ENCODE measurements around the gene MYDGF.

The MYDGF gene

DNA sequence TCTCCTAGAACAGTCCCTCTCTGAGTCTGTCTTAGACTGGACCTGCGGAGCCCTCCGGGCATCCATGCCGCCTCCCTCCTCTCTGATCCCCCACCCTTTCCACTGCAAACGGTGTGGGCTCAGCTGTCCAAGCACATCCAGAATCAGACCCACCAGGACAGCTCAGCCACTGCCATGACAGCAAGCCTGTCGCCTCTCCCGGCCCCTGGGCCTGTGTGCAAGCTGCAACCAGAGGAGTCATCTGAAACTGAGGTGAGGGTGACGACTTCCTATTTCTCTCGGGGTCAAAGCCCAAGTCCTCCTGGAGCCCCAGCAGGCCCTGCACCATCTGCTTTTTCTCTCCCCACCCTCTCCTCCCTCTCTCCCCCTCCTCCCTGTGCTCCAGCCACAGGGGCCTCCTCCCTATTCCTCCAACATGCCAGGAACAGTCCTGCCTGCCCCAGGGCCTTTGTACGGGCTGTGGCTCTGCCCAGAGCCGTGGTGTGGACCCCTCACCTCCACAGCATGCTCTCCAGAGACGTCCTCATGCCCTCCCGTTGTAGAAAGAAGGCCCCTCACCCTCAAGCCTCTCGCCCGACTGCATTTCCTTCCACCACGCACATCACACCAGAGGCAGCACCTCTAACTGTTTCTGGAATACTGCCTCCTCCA is 23.5 kb upstream of the MYDGF start:
- H3K4me3 ChIP-seq (ENCODE audit: low read depth, low read length) = no peak overlapping the region
- TF ChIP-seq, protein P1, sequence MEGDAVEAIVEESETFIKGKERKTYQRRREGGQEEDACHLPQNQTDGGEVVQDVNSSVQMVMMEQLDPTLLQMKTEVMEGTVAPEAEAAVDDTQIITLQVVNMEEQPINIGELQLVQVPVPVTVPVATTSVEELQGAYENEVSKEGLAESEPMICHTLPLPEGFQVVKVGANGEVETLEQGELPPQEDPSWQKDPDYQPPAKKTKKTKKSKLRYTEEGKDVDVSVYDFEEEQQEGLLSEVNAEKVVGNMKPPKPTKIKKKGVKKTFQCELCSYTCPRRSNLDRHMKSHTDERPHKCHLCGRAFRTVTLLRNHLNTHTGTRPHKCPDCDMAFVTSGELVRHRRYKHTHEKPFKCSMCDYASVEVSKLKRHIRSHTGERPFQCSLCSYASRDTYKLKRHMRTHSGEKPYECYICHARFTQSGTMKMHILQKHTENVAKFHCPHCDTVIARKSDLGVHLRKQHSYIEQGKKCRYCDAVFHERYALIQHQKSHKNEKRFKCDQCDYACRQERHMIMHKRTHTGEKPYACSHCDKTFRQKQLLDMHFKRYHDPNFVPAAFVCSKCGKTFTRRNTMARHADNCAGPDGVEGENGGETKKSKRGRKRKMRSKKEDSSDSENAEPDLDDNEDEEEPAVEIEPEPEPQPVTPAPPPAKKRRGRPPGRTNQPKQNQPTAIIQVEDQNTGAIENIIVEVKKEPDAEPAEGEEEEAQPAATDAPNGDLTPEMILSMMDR (IDR thresholded peaks at IDR 0.05; ENCODE audit: low read depth, low read length) = no peak
- in situ Hi-C loops (cut with HindIII; ENCODE audit: low sequenced_read_pairs) = no loop called here
- no peak for DNase-seq (ENCODE audit: low read depth, low spot score)

DNA sequence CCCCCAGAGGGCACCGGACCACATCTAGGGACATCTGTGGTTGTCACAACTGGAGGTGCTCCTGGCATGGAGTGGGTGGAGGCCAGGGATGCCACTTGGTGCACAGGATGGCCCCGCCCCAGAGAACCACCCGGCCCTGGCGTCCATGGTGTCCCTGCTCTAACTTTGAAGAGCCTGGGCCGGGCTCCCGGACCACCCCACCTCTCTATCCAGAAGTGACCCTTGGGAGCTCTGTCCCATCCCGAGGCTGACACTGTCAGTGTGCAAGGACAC is 22.9 kb upstream of the MYDGF start:
- DNase-seq (ENCODE audit: low read depth, low spot score) = no peak
- in situ Hi-C loops (cut with HindIII; ENCODE audit: low sequenced_read_pairs) = no loop called here
- H3K4me3 ChIP-seq (ENCODE audit: low read depth, low read length) = no peak overlapping the region
- TF ChIP-seq, protein P1 (IDR thresholded peaks at IDR 0.05; ENCODE audit: low read depth, low read length) = no peak

DNA sequence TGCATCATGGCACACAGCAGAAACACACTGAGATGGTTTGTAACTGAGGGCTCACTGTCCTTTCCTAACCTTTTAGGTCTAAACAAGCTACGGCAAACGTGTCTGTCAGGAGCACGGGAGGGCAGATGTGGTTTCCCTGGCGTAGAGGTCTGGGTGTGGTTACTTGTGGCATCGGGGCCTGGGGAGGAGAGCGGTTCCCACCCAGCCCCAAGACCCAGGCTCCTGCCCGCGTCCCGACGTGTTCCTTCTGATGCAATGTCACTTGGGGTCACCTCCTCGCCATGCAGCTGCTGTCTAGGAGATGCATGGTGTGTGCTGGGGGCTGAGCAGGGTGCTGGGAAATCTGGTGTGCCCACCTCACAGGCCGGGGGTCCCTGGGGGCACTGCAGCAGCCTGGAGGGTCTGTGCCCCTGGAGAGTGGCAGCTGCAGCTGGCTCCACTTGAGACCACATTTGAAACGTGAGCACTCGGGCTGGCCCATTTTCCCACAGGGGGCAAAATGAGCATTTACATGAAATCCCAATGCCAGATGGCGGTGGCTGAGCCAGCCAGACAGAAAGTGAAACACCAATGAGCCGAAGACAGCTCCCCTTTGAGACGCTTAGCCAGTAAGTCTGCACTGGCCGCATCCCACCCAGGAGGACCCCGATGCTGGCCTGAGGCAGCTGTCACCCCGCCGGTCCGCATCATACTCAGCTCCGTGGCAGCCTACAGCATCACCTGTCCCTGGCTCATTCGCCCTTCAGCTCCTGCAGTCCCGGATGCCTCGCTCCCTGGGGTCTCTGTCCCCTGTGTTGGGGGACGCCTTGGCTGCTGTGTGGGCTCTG is 22.3 kb upstream of the MYDGF start:
- TF ChIP-seq, protein P1 (IDR thresholded peaks at IDR 0.05; ENCODE audit: low read depth, low read length) = no peak
- no peak overlapping the region for H3K4me3 ChIP-seq (ENCODE audit: low read depth, low read length)
- in situ Hi-C loops (cut with HindIII; ENCODE audit: low sequenced_read_pairs) = no loop called here
- no peak for DNase-seq (ENCODE audit: low read depth, low spot score)

DNA sequence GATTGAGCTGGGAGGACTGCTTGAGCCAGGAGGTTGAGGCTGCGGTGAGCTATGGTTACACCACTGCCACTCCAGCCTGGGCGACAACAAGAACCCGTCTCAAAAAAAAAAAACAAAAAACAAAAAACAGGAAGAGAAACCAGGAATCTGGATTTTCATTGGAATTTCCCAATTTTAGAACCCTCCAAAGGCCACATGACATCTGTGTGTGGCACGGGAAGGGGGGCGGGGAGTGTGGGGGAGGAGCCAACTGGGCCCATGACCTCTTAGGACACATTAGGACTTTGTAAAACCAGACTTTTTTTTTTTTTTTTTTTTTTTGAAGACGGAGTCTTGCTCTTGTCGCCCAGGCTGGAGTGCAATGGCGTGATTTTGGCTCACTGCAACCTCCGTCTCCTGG is 21.2 kb upstream of the MYDGF start:
- in situ Hi-C loops (cut with HindIII; ENCODE audit: low sequenced_read_pairs) = no loop called here
- DNase-seq (ENCODE audit: low read depth, low spot score) = no peak
- H3K4me3 ChIP-seq (ENCODE audit: low read depth, low read length) = no peak overlapping the region
- TF ChIP-seq, protein P1 (IDR thresholded peaks at IDR 0.05; ENCODE audit: low read depth, low read length) = no peak

DNA sequence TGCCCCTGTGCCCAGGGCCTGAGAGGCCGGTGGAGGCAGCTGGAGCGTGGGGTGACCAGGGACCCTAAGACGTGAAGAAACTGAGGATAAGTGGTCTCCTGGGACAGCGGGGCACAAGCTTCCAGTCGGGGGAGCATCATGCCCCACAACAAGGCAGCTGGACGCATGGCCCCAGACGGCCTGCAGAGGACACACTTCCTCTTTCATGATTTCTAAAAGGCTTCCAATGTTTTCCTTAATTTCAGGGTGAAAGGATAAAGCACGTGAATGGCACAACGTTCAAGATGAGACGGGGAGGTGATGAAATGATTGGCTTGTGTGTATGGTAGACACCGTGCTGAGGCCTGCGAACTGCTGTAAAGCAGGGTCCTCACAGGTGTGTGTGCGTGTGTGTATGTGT is 20.2 kb upstream of the MYDGF start:
- TF ChIP-seq, protein P1 (IDR thresholded peaks at IDR 0.05; ENCODE audit: low read depth, low read length) = peak; percentile 25
- no peak overlapping the region for H3K4me3 ChIP-seq (ENCODE audit: low read depth, low read length)
- in situ Hi-C loops (cut with HindIII; ENCODE audit: low sequenced_read_pairs) = no loop called here
- DNase-seq (ENCODE audit: low read depth, low spot score) = no peak

DNA sequence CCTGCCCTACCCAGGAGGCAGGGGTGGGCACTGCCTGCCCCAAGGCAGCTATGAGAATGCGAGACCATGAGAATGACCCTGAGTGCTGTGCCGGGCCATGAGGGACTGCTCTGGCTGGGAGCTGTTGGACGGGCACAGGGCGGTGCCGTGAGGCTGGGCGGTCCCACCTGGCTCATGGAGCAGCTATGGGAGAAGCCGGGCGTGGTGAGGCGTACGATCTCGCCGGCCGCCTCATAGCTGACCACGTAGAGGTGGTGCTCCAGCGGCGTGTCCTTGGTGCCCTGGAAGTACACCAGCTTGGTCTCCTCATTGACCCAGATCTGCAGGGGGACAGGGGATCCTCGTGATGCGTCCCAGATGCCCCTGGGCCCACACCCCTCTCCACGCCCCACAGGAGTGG is 19.3 kb upstream of the MYDGF start:
- TF ChIP-seq, protein P1 (IDR thresholded peaks at IDR 0.05; ENCODE audit: low read depth, low read length) = no peak
- DNase-seq (ENCODE audit: low read depth, low spot score) = no peak
- no peak overlapping the region for H3K4me3 ChIP-seq (ENCODE audit: low read depth, low read length)
- in situ Hi-C loops (cut with HindIII; ENCODE audit: low sequenced_read_pairs) = no loop called here
